ENCODE results near the gene DLG2. TPM values are rescaled to one million over a fixed set of nuclear protein-coding genes. Genes with fewer than 3 reads are reported as not detected.

The DLG2 gene
- total RNA-seq, 1 experiment from 2014 or later, result 17.5 TPM

GRCh38 chr11:83760932-83761331 lies 1866.2 kb downstream of the DLG2 start:
- DNase-seq (ENCODE audit: low spot score) (no peak), ATAC-seq (no peak)
- Mint-ChIP-seq H3K27ac (no peak overlapping the region), H3K4me3 (no peak overlapping the region), H3K36me3 (no peaks in the 10 kb centered on the region), H3K27me3 (ENCODE audit: low read depth) (peaks cover 48% of the 10 kb centered on the region), H3K9me3 (no peaks in the 10 kb centered on the region), H3K4me1 (peaks cover 12% of the 10 kb centered on the region)
- ChIA-PET POLR2A (interaction anchor here (0.6 kb wide), 1 partner anchor 610 kb away, joined by 3 read pairs; no protein-coding TSS in a partner anchor), CTCF (interaction anchor here (1.1 kb wide), 1 partner anchor 37 kb away, joined by 4 read pairs; no protein-coding TSS in a partner anchor)
- TF ChIP-seq ATF3 (CRISPR knock-in tag; conservative IDR thresholded peaks at IDR 0.05) (no peak), HMGA2 (CRISPR knock-in tag; IDR thresholded peaks at IDR 0.05) (no peak), HMGXB4 (CRISPR knock-in tag; IDR thresholded peaks at IDR 0.05) (no peak), NFE2L1 (CRISPR knock-in tag; IDR thresholded peaks at IDR 0.05) (no peak), ZNF138 (CRISPR knock-in tag; conservative IDR thresholded peaks at IDR 0.05) (no peak), E2F1 (CRISPR knock-in tag; IDR thresholded peaks at IDR 0.05) (no peak), JUN (CRISPR knock-in tag; IDR thresholded peaks at IDR 0.05) (no peak), TEAD1 (CRISPR knock-in tag; IDR thresholded peaks at IDR 0.05) (no peak), MXD4 (CRISPR knock-in tag; IDR thresholded peaks at IDR 0.05; ENCODE audit: borderline replicate concordance) (no peak), SMAD4 (CRISPR knock-in tag; IDR thresholded peaks at IDR 0.05) (no peak)

- Mint-ChIP-seq H3K4me3 (no peak overlapping the region), H3K36me3 (no peaks in the 10 kb centered on the region), H3K27me3 (ENCODE audit: low read depth) (peaks cover 48% of the 10 kb centered on the region), H3K9me3 (no peaks in the 10 kb centered on the region), H3K4me1 (peaks cover 12% of the 10 kb centered on the region), H3K27ac (no peak overlapping the region)
- ChIA-PET CTCF (no interaction called here), POLR2A (interaction anchor here (1.4 kb wide), 1 partner anchor 34 kb away, joined by 3 read pairs; no protein-coding TSS in a partner anchor)
- DNase-seq (ENCODE audit: low spot score) (no peak), ATAC-seq (peak; percentile 84)
- TF ChIP-seq MYBL2 (CRISPR knock-in tag; IDR thresholded peaks at IDR 0.05) (no peak), AR (CRISPR knock-in tag; IDR thresholded peaks at IDR 0.05) (no peak), HMGA2 (CRISPR knock-in tag; IDR thresholded peaks at IDR 0.05) (no peak), ZSCAN18 (CRISPR knock-in tag; IDR thresholded peaks at IDR 0.05) (no peak), IRF1 (CRISPR knock-in tag; IDR thresholded peaks at IDR 0.05) (no peak), ZBTB21 (CRISPR knock-in tag; IDR thresholded peaks at IDR 0.05; ENCODE audit: borderline replicate concordance) (no peak), JAZF1 (CRISPR knock-in tag; IDR thresholded peaks at IDR 0.05) (no peak), FOXK1 (CRISPR knock-in tag; IDR thresholded peaks at IDR 0.05) (no peak), GABPB1 (CRISPR knock-in tag; IDR thresholded peaks at IDR 0.05) (no peak), NFATC4 (CRISPR knock-in tag; IDR thresholded peaks at IDR 0.05) (no peak), CBFB (CRISPR knock-in tag; IDR thresholded peaks at IDR 0.05; ENCODE audit: low read depth) (no peak), STAT6 (CRISPR knock-in tag; conservative IDR thresholded peaks at IDR 0.05; ENCODE audit: low read depth) (no peak), GTF2I (CRISPR knock-in tag; conservative IDR thresholded peaks at IDR 0.05) (no peak), ATF3 (CRISPR knock-in tag; conservative IDR thresholded peaks at IDR 0.05) (no peak), FOXP4 (CRISPR knock-in tag; IDR thresholded peaks at IDR 0.05) (no peak)
Observed at GRCh38 chr11:83759148-83759547, 1868.0 kb downstream of the DLG2 start.

All from WTC11 (cell line).